SK-N-SH (cell line): Measurements from ENCODE around the gene ATR.

Experiments used
- GABPA ChIP-seq: IDR thresholded peaks from 2 replicates; pipeline ENCODE4 v1.4.0; 2012; ENCODE audit warnings: low read depth, mild to moderate bottlenecking
- MAX ChIP-seq: IDR thresholded peaks from 2 replicates; pipeline ENCODE4 v1.4.0; 2012; ENCODE audit warnings: low read depth
- MXI1 ChIP-seq: IDR thresholded peaks from 2 replicates; pipeline ENCODE4 v1.6.1; 2012; ENCODE audit warnings: mild to moderate bottlenecking, low read depth, low read length, improper control_type of control experiment
- SMC3 ChIP-seq: IDR thresholded peaks from 2 replicates; pipeline ENCODE4 v1.6.1; 2012; ENCODE audit warnings: low read depth, low read length, improper control_type of control experiment
- TF ChIP-seq, protein P1 (sequence below): fragments of 200-600 bp; sonication (generic); IDR thresholded peaks from 2 replicates; pipeline ENCODE4 v1.6.1; 2017; ENCODE audit warnings: antibody characterized with exemption, mild to moderate bottlenecking, moderate library complexity

GRCh38 chr3:142530296-142530695 is 48.2 kb downstream of the ATR start:
- TF ChIP-seq, protein P1, sequence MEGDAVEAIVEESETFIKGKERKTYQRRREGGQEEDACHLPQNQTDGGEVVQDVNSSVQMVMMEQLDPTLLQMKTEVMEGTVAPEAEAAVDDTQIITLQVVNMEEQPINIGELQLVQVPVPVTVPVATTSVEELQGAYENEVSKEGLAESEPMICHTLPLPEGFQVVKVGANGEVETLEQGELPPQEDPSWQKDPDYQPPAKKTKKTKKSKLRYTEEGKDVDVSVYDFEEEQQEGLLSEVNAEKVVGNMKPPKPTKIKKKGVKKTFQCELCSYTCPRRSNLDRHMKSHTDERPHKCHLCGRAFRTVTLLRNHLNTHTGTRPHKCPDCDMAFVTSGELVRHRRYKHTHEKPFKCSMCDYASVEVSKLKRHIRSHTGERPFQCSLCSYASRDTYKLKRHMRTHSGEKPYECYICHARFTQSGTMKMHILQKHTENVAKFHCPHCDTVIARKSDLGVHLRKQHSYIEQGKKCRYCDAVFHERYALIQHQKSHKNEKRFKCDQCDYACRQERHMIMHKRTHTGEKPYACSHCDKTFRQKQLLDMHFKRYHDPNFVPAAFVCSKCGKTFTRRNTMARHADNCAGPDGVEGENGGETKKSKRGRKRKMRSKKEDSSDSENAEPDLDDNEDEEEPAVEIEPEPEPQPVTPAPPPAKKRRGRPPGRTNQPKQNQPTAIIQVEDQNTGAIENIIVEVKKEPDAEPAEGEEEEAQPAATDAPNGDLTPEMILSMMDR, result no peak
- TF ChIP-seq GABPA (no peak), SMC3 (no peak), MAX (no peak), MXI1 (no peak)
